Measurements from ENCODE around the gene CDR2L.

CDR2L gene

GRCh38 chr17:74987418-74987908 is at the start of gene CDR2L:
TSS of gene CDR2L (plus strand) at chr17:74987632. CDS start at chr17:74988044, 412 bp downstream.
- peak; percentile 85 for DNase-seq

- DNase-seq, result no peak
Measured at GRCh38 chr17:74938194-74938950, 49.1 kb upstream of the CDR2L start.

GRCh38 chr17:74939534-74939933 is 47.9 kb upstream of the CDR2L start:
- DNase-seq, result no peak

- DNase-seq, result no peak
Measured at GRCh38 chr17:74941128-74941725, 46.2 kb upstream of the CDR2L start.

GRCh38 chr17:74943808-74944522 is 43.5 kb upstream of the CDR2L start:
- DNase-seq, result no peak

- DNase-seq, result no peak
Measured at GRCh38 chr17:74945543-74945942, 41.9 kb upstream of the CDR2L start.

GRCh38 chr17:74946641-74947040 is 40.8 kb upstream of the CDR2L start:
- no peak for DNase-seq

- no peak for DNase-seq
Measured at GRCh38 chr17:74947041-74947754, 40.2 kb upstream of the CDR2L start.

- no peak for DNase-seq
Measured at GRCh38 chr17:74949455-74950115, 37.8 kb upstream of the CDR2L start.

- no peak for DNase-seq
Measured at GRCh38 chr17:74950207-74950606, 37.2 kb upstream of the CDR2L start.

- DNase-seq, result no peak
Measured at GRCh38 chr17:74951065-74951464, 36.4 kb upstream of the CDR2L start.

GRCh38 chr17:74951680-74952421 is 35.6 kb upstream of the CDR2L start:
- DNase-seq, result no peak

- DNase-seq, result no peak
Measured at GRCh38 chr17:74952431-74953133, 34.9 kb upstream of the CDR2L start.

GRCh38 chr17:74953134-74953687 is 34.2 kb upstream of the CDR2L start:
- DNase-seq, result no peak

GRCh38 chr17:74954115-74954514 is 33.3 kb upstream of the CDR2L start:
- no peak for DNase-seq

- no peak for DNase-seq
Measured at GRCh38 chr17:74954665-74955421, 32.6 kb upstream of the CDR2L start.

- DNase-seq, result no peak
Measured at GRCh38 chr17:74956093-74956492, 31.3 kb upstream of the CDR2L start.

- no peak for DNase-seq
Measured at GRCh38 chr17:74957935-74958740, 29.3 kb upstream of the CDR2L start.

All from NCI-H1436 treated with DMSO at 0.1 percent for 48 hours (cell line).